A673 (cell line): ENCODE results near the gene AVPR2. TPM values are rescaled to one million over a fixed set of nuclear protein-coding genes. Genes with fewer than 3 reads are reported as not detected.
A peak's percentile ranks its signal among the peaks of the same experiment; 100 is the strongest.

Experiments
- BruUV-seq: library from RNA; stranded (reverse); fragments of 400-500 nt; replicated peaks from 2 replicates; lab custom pipeline; 2021; lab: Mats Ljungman, UMichigan
- CTCF ChIA-PET: fragments of 300-600 bp; sonication (Branson Sonifier 250); formaldehyde crosslinking; loops from one replicate; lab custom pipeline; 2022; ENCODE audit warnings: antibody characterized with exemption; lab: Charles Lee
- POLR2A ChIA-PET: fragments of 300-600 bp; sonication (Branson Sonifier 250); formaldehyde crosslinking; loops from one replicate; lab custom pipeline; 2022; ENCODE audit warnings: antibody characterized with exemption; ENCODE audit not compliant: low non-redundant PET; lab: Charles Lee
- DNase-seq: peaks from one replicate; pipeline ENCODE4 v3.0.0-alpha.2; 2015; ENCODE audit warnings: low spot score
- H3K27ac ChIP-seq: fragments of 200-600 bp; sonication (generic); 2 replicates; pipeline ENCODE4 v1.5.1; 2016; ENCODE audit warnings: mixed run types, low read depth, mild to moderate bottlenecking, mixed read lengths, antibody characterized with exemption, low read length; ENCODE audit not compliant: poor library complexity, severe bottlenecking
- H3K27me3 ChIP-seq: fragments of 200-600 bp; sonication (generic); replicated peaks from 2 replicates; pipeline ENCODE4 v1.6.1; 2017; ENCODE audit warnings: mixed run types, low read depth, mild to moderate bottlenecking, mixed read lengths, antibody characterized with exemption, low read length; ENCODE audit not compliant: insufficient read depth, poor library complexity
- H3K36me3 ChIP-seq: fragments of 200-600 bp; sonication (generic); 2 replicates; pipeline ENCODE4 v1.6.1; 2016; ENCODE audit warnings: mixed run types, mild to moderate bottlenecking, mixed read lengths, antibody characterized with exemption, low read length; ENCODE audit not compliant: insufficient read depth, poor library complexity, severe bottlenecking
- H3K4me1 ChIP-seq: fragments of 200-600 bp; sonication (generic); 2 replicates; pipeline ENCODE4 v1.6.1; 2017; ENCODE audit warnings: mixed run types, mild to moderate bottlenecking, mixed read lengths, antibody characterized with exemption, low read length; ENCODE audit not compliant: insufficient read depth, poor library complexity, severe bottlenecking
- H3K4me3 ChIP-seq: fragments of 200-600 bp; sonication (generic); 2 replicates; pipeline ENCODE4 v1.5.1; 2016; ENCODE audit warnings: low read depth, mixed run types, mild to moderate bottlenecking, mixed read lengths, low read length; ENCODE audit not compliant: poor library complexity, severe bottlenecking
- H3K9me3 ChIP-seq: fragments of 200-600 bp; sonication (generic); 2 replicates; pipeline ENCODE4 v1.6.1; 2016; ENCODE audit warnings: mixed run types, low read depth, mild to moderate bottlenecking, mixed read lengths, antibody characterized with exemption, low read length; ENCODE audit not compliant: poor library complexity, severe bottlenecking
- CTCF ChIP-seq: fragments of 300-800, 200-600 bp; sonication (generic); conservative IDR thresholded peaks from 2 replicates; pipeline ENCODE4 v1.5.1; 2017; ENCODE audit warnings: low read depth, mild to moderate bottlenecking, antibody characterized with exemption, low read length, moderate library complexity, mixed read lengths
- EZH2 ChIP-seq: fragments of 200-600 bp; sonication (generic); IDR thresholded peaks from 2 replicates; pipeline ENCODE4 v1.6.1; 2017; ENCODE audit warnings: borderline replicate concordance, low read depth, mild to moderate bottlenecking, mixed read lengths, antibody characterized with exemption, low read length; ENCODE audit not compliant: poor library complexity, severe bottlenecking
- intact Hi-C: fragments of 100-400 bp; cut with micrococcal nuclease; formaldehyde crosslinking; loops from one replicate; pipeline ENCODE4 v1.10.0; 2022; ENCODE audit not compliant: unreplicated experiment
- total RNA-seq: library from RNA; stranded (reverse); gene quantifications from 2 replicates; pipeline ENCODE4 v1.2.3, GENCODE V29; 2021

AVPR2 gene
- total RNA-seq, 1 experiment from 2014 or later: not detected

- POLR2A ChIA-PET: no interaction called here
- Histone ChIP-seq H3K4me1 (no peaks in the 10 kb centered on the region), H3K27me3 (no peaks in the 10 kb centered on the region), H3K36me3 (peaks cover 30% of the 10 kb centered on the region), H3K27ac (no peak overlapping the region), H3K4me3 (no peak overlapping the region), H3K9me3 (no peaks in the 10 kb centered on the region)
- CTCF ChIA-PET: interaction anchor here (0.6 to 1.4 kb wide), 7 partner anchors 19 to 260 kb away, joined by 3 to 10 read pairs (median 3); partner anchors contain the start of gene SLC6A8
- intact Hi-C loops: loop anchor here (1.0 to 10.0 kb wide), 3 partner anchors 183 to 985 kb away; partner anchors contain the start of gene PLXNB3
- TF ChIP-seq CTCF (peak; percentile 96), EZH2 (no peak)
- no TSS peak for BruUV-seq
- DNase-seq: peak; percentile 91
Observed at GRCh38 chrX:153947009-153947769, 42.7 kb downstream of the AVPR2 start.

- intact Hi-C loops: loop anchor here (5.0 to 10.0 kb wide), 2 partner anchors 587 to 986 kb away; no protein-coding TSS in a partner anchor
- H3K27ac ChIP-seq: peak overlapping the region; percentile 35
- H3K27me3 ChIP-seq: no peaks in the 10 kb centered on the region
- H3K4me3 ChIP-seq: no peak overlapping the region
- BruUV-seq: TSS peak; percentile 68
- no peaks in the 10 kb centered on the region for H3K4me1 ChIP-seq
- CTCF ChIA-PET: interaction anchor here (1.4 kb wide), 1 partner anchor 21 kb away, joined by 3 read pairs; no protein-coding TSS in a partner anchor
- H3K36me3 ChIP-seq: peaks cover 39% of the 10 kb centered on the region
- DNase-seq: no peak
- POLR2A ChIA-PET: interaction anchor here (0.7 kb wide), 1 partner anchor 409 kb away, joined by 3 read pairs; no protein-coding TSS in a partner anchor
- no peaks in the 10 kb centered on the region for H3K9me3 ChIP-seq
- no peak for TF ChIP-seq EZH2
- TF ChIP-seq CTCF: no peak
Observed at GRCh38 chrX:153948002-153948466, 43.6 kb downstream of the AVPR2 start.

- DNase-seq: no peak
- ChIA-PET CTCF (no interaction called here), POLR2A (interaction anchor here (0.7 kb wide), 1 partner anchor 408 kb away, joined by 3 read pairs; no protein-coding TSS in a partner anchor)
- peak overlapping the region; percentile 35 for H3K27ac ChIP-seq
- peaks cover 49% of the 10 kb centered on the region for H3K36me3 ChIP-seq
- TF ChIP-seq EZH2 (no peak), CTCF (no peak)
- BruUV-seq: no TSS peak
- no peaks in the 10 kb centered on the region for H3K9me3 ChIP-seq
- intact Hi-C loops: loop anchor here (5.0 to 10.0 kb wide), 2 partner anchors 586 to 987 kb away; no protein-coding TSS in a partner anchor
- H3K4me3 ChIP-seq: no peak overlapping the region
- H3K27me3 ChIP-seq: no peaks in the 10 kb centered on the region
- peaks cover 5% of the 10 kb centered on the region for H3K4me1 ChIP-seq
Observed at GRCh38 chrX:153948847-153949805, 44.7 kb downstream of the AVPR2 start.
